GM21825 (cell line): ENCODE measurements around the gene ZBTB22.
"Not testable (repeated sequence)": the region's sequence is repeated elsewhere in the genome, so short reads cannot be mapped to it uniquely, and the experiment has no call there.

Experiments used
- ATAC-seq: cut with Tn5 transposase; IDR thresholded peaks from one replicate; pipeline ENCODE4 v1.9.1; 2021; ENCODE audit warnings: mild to moderate bottlenecking, moderate library complexity; ENCODE audit not compliant: unreplicated experiment

Gene ZBTB22

GRCh38 chr6:33280539-33280938 lies 37.0 kb downstream of the ZBTB22 start:
- no peak for ATAC-seq

DNA sequence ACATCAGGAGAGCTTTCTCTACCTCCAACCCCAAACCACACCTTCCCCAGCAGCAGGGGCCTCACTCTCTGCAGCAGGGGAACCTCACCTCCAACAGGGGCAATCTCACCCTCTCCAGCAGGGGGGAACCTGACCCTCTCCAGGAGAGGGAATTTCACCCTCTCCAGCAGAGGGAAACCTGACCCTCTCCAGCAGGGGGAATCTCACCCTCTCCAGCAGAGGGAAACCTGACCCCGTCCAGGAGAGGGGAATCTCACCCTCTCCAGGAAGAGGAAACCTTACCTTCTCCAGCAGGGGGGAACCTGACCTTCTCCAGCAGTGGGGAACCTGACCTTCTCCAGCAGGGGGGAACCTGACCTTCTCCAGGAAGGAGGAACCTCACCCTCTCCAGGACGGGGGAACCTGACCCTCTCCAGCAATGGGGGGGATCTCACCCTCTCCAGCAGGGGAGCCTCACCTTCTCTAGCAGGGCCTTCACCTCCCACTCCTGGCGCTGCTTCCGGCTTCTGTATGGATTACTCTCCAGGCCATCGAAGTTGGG lies 37.5 kb downstream of the ZBTB22 start:
- ATAC-seq: no peak

DNA sequence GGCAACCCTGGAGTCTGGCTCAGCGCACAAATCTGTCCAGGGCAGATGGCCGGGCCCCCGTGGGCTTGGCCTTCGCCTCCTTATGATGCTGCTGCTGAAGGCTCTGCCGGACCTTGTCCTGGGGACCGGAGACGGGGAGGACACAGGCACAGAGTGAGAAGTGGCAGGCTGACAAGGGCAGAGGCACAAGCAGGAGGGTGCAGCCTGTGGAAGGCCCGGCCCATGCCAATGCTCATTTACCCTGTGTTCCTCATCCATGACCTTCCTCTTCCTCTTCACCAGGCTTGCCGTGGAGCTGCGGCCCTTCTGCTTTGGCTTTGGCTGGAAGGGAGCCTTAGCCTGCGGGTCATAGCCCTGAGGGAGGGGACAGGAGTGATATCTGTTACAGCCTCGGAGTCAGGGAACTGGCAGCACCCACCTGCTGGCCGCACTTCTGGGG lies 38.3 kb downstream of the ZBTB22 start:
- ATAC-seq: no peak

DNA sequence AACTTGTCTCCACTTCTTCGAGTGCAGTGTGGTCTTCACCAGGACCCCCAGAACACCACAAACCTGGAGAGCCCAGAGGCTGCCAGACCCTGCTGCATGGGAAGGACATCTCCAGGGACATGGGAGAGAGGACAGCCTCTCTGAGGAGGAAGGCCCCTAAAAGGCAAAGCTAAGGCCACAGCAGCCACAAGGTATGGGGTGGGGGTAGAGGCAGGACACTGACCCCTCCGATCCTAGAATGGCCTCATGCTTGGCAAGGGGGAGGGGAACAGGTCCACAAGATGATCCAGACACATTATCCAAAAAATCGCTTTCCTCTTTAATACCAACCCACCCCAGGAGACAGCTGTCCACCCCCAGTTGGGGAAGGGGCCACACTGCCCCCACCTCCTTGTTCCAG lies 38.7 kb downstream of the ZBTB22 start:
- ATAC-seq: no peak

- ATAC-seq: no peak
These were observed 39.2 kb downstream of the ZBTB22 start for GRCh38 chr6:33278392-33278741.

DNA sequence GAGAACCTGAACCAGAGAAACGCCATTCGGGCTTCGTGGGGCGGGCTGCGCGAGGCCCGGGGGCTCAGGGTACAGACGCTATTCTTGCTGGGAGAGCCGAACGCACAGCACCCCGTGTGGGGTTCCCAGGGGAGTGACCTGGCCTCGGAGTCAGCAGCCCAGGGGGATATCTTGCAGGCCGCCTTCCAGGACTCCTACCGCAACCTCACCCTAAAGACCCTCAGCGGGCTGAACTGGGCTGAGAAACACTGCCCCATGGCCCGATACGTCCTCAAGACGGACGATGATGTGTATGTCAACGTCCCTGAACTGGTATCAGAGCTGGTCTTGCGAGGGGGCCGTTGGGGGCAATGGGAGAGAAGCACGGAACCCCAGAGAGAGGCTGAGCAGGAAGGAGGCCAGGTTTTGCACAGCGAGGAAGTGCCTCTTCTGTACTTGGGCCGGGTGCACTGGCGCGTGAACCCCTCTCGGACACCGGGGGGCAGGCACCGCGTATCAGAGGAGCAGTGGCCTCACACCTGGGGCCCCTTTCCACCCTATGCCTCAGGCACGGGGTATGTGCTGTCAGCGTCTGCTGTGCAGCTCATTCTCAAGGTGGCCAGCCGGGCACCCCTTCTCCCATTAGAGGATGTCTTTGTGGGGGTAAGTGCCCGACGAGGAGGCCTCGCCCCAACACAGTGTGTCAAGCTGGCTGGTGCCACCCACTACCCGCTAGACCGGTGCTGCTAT lies 39.7 kb downstream of the ZBTB22 start:
- ATAC-seq: peak; percentile 0

- ATAC-seq: peak; percentile 48
These were observed 40.5 kb downstream of the ZBTB22 start, which contains the start of gene B3GALT4 for GRCh38 chr6:33276864-33277662. Gene B3GALT4, plus strand, starts transcription at chr6:33277123. Its CDS starts 297 bp downstream, at chr6:33277420.

GRCh38 chr6:33276581-33276863 lies 41.0 kb downstream of the ZBTB22 start:
- no peak for ATAC-seq

- ATAC-seq: not testable (repeated sequence)
These were observed 41.6 kb downstream of the ZBTB22 start for GRCh38 chr6:33275795-33276580.

- ATAC-seq: no peak
These were observed 43.3 kb downstream of the ZBTB22 start for GRCh38 chr6:33273924-33274902.

- no peak for ATAC-seq
These were observed 44.2 kb downstream of the ZBTB22 start for GRCh38 chr6:33273129-33273923.

- ATAC-seq: peak; percentile 5
These were observed 45.0 kb downstream of the ZBTB22 start for GRCh38 chr6:33272275-33273128.

- ATAC-seq: peak; percentile 73
These were observed 45.9 kb downstream of the ZBTB22 start, which contains the start of the genes RPS18 and VPS52 for GRCh38 chr6:33271468-33272274. Gene RPS18, plus strand, starts transcription at chr6:33272075. Its CDS starts 45 bp downstream, at chr6:33272120. Gene VPS52, minus strand, starts transcription at chr6:33271876. Its CDS starts 201 bp downstream, at chr6:33271675.

- no peak for ATAC-seq
These were observed 46.5 kb downstream of the ZBTB22 start for GRCh38 chr6:33271117-33271467.
